Activated naive CD4-positive, alpha-beta T cell (primary cell): ENCODE results near the gene ZFP92.
A peak's percentile ranks its signal among the peaks of the same experiment; 100 is the strongest.
"Not testable (repeated sequence)": the region's sequence is repeated elsewhere in the genome, so short reads cannot be mapped to it uniquely, and the experiment has no call there.

ENCODE experiments used
- DNase-seq, 4 experiments: peaks; one replicate each; lab custom pipeline; 2025; lab: John Stamatoyannopoulos, UW

ZFP92 gene

DNA sequence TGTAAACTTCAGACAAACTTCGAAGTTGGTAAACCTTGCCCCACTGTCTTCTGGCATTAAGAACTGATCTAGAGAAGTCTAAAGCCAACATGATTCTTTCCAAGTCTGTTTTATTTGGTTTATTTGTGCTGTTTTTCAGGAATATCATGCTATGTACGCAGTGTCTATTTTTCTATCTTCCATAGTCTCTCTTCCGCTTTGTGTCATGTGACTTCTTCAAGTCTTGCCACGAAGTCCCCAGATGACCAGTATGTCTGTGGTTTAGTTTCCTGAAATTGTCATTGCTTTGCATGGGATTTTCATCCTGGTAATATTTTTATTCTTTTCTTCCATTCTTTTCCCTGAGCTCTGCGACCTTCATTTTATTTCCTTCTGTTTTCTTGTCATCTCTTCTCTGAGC lies 25.2 kb upstream of the ZFP92 start:
- no peak for DNase-seq

DNA sequence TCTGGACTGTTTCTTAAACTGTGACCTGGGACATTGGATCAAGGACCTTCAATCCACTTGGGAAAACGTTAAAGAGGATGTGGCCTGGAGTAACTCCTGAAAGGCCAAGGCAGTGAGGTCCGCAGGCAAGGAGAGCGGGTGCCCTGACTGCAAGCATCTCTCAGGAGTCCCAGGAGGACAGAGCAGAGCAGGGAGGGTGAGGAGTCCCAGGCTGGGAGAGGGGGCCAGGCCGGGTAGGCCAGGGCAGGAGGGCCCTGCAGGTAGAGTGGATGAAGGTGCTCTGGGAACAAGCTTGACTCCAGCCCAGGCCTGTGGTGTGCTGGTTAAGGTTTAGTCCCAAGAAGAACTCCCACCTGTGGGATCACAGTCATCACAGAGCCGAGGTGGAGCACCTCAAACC lies 23.9 kb upstream of the ZFP92 start:
- DNase-seq = no peak

DNA sequence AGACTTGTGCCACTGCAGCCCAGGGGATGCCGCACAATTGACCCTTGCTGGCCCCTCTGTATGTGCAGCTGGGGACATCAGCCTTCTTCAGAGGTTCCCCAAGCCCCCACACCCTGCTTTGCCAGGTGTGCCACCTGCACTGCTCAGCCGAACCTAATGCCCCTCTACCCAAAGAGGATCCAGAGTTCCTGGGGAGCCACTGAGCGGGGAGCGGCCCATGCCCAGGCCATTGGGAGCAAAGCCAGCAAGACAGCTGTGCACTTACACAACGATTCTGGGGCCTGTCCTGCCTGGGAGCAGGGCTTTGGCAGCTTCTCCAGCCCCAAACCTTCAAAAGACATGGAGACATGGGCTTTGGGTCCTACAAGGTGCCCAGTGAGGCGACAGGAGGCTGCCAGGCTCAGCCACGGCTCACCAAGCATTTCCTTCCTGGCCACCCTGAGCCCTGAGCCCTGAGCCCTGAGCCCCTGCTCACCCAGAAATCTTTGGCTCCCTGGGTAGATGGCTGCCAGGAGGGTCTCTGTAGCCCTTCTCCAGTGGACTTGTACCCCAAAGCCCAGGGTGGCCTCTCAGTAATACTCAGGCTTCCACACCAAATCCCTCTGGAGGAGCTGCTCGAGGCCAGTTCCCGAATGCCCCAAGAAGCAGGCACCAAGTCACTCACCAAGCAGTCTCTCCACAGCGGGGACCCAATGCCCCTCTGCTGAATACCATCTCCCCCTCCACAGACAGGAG lies 23.1 kb upstream of the ZFP92 start:
- no peak for DNase-seq

DNA sequence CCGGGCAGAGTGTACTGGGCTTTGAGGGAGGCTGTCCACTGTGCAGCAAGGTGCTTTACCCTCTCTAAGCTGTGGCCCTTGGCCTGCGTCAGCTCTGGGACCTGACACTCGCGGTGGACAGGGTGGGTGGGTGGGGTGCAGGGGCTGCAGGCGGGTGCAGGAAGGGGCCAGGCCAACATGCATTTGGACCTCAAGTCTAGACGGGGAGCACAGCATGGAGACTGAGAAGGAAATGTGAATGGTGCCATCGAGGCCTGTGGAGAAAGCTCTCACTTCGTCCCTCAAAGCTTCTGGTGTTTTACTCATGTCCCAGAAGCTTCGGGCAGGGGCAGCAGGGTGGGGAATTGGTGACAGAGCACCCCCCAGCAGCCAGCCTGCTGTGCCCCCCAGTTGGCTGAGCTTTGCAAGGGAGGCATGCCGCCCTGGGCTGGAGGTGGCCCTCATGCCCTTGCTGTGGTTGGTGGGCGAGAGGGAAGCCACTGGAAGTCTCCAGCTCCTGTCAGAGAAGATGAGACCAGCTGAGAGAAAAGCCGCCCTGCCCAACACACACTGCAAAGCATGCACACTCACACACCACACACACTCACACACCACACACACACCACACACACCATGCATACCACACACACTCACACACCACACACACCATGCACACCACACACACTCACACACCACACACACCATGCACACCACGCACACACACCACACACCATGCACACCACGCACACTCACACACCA lies 22.4 kb upstream of the ZFP92 start:
- no peak for DNase-seq

DNA sequence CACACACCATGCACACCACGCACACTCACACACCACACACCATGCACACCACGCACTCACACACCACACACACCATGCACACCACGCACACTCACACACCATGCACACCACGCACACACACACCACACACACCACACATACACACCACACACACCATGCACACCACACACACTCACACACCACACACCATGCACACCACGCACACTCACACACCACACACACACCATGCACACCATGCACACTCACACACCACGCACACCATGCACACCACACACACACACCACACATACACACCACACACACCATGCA lies 21.9 kb upstream of the ZFP92 start:
- not testable (repeated sequence) for DNase-seq

DNA sequence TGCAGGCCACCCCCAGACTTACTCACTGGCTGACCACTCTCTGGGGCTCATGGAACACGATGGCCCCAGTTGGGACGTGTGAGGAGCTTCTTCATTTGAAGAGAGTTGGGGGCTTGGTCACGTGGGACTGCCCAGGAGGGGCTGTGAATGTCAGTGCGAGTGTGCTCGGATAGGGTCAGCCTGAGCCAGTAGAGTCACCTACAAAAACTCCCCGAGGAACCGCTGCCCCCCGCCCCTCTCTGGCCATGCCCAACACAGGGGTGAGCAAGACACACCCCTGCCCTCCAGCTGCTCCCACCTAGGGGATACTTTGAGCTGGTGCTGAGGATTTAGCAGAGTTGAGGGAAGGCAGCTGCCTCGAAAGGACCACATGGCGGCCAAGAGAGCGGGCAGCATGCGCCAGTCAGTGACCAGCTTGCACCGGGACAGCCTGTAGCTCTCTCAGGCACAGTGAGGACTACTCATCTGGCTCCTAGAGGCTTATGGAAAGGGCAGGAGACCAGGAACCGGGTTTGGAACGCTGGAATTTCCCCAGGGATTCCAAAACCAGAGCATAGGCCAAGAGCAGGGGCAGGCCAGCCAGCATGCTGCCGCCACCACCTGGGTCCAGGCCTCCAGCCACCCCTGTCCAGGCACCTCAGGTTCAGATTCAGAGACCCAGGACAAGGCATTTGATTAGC lies 18.5 kb upstream of the ZFP92 start:
- DNase-seq = no peak

DNA sequence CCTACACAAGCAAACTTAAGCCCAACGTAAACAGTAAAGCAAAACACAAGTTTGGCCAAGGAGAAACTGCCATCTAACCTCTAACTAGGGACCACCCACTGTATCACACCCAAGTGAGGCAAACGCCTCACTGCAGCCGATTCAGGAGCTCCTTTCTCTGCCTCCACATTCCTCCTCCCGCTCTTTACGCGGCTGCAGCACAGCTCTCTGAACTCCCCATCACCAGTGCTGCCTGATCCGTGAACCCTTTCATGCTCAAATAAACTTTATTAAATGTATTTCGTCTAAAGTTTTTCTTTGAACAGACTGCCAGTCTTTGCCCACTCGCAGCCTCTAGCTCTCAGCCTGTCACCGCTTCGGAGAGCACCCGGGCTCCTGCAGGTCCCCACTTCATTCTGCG lies 16.7 kb upstream of the ZFP92 start:
- no peak for DNase-seq

DNA sequence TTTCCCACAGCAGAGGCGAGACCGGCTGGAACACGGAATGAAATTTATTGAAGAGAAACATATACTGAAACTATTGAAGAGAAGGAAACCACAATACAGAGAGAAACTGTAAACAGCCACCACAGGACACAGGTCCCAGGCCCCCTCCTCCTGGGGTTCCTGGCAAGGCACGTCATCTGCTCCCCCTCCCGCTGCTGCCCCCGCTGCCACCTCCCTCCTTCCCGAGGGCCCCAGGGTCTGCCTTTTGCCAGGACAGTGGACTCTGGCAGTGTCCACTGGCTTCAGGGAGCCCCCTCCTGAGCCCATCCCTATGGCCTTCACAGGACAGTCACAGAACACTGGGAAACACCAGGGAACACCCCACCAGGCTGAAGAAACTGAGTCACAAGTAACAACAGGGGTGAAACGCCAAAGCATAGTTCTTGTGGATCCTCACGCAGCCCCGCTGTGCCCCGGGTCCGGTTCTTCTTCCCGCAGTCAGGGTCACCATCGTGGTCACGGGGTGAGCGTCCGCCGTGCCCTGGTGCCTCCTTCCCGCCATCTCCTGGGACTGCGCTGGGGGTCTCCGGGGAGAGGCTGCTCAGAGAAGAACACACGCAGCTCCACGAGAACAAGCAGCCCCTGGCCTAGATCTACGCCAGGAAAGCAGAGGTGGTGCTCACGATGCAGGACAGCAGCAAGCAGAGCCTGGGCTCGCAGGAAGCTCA lies 15.5 kb upstream of the ZFP92 start:
- DNase-seq = no peak

DNA sequence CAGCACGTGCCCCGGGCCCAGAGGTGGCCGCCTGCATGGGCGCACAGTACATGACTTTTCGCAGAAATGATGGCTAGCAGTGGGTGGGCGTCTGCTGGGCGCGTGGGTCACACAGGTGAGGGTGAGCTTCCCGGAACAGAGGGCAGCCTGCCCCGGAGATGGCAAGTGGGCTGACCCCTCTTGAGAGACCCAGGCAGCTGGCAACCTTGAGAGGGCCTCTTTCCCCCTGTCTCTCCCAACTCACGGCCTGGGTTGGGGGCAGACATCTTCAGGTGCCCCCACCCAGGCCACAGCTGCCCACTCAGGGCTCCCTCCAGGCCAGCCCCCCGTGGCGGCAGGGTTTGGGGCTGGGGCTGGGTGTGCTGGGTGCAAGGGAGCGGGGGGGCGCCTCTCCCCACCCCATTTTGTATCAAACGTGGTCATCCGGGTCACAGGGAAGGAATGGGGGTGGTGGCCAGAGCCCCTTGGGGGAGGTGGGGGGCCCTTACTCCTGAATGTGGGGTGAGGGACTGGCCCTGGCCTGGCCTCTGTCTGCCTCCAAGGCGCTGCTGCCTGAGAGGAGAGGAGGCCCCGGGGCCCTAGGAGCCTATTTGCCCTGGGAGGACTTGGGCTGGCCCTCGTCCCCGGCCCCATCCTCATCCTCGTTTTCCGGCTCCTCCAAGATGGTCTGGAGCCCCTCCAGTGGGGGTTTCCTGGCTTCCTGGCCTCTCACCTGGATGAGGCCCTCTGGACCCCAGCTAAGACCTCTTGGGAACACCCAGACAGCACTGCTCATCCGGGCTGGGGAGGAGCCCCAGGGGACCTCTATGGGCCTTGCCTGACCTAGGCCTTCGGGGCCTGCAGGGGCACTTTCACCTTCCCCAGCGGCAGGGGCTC lies 14.7 kb upstream of the ZFP92 start:
- DNase-seq = no peak

DNA sequence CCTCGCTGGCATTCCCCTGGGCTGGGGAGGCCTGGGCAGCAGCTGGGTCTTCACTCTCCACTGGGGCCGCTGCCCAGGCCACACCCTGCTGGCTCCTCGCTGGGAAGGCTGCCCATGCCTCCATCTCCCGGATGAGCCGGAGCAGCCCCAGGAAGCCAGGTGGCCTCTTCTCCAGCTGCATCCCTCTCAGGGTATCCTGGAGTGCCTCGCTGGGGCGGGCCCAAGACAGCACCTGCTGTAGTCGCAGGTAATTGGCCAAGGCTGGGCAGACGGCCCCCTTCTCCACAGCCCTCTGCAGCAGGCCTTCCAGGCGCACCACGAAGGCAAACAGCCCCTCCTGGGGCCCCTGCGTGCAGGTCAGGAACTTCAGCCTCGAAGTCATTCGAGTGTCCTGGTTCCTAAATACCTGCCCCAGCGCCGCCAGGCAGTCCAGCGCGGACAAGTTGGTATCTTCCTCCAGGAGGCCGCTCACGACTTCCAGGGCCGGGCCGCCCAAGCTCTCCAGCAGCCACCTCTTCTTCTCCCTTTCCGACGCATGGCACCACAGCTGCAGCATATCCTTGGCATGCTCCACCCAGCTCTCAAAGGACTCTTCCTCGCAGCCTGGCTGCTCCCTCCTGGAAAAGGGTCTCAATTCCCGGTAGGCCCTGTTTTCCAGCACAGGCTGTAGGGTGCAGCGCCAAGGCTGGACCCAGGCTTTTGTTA lies 13.9 kb upstream of the ZFP92 start:
- no peak for DNase-seq

DNA sequence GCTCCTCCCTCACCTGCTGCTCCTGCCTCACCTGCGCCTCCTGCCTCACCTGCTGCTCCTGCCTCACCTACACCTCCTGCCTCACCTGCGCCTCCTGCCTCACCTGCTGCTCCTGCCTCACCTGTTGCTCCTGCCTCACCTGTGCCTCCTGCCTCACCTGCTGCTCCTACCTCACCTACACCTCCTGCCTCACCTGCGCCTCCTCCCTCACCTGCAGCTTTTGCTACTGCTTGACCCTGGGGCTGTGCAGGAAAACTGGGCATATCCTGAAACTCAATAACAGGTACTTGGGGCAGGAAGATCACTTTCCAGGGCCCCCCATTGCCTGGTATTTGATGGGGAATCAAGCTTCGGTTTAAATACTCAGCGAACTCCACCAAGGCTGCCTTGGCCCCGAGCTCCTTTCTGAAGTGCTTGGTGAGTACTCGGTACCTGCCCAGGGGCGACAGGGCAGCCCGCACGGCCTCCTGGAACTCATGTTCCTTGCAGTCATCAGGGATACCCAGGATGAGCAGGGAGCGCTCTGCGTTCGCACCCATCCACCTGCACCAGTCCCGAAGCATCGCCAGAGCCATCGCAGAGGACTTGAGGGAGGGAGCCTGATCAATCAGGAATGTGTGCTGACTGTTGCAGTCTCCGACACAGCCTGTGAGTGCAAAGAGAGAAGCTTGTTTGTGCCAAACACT lies 12.9 kb upstream of the ZFP92 start:
- DNase-seq = no peak

DNA sequence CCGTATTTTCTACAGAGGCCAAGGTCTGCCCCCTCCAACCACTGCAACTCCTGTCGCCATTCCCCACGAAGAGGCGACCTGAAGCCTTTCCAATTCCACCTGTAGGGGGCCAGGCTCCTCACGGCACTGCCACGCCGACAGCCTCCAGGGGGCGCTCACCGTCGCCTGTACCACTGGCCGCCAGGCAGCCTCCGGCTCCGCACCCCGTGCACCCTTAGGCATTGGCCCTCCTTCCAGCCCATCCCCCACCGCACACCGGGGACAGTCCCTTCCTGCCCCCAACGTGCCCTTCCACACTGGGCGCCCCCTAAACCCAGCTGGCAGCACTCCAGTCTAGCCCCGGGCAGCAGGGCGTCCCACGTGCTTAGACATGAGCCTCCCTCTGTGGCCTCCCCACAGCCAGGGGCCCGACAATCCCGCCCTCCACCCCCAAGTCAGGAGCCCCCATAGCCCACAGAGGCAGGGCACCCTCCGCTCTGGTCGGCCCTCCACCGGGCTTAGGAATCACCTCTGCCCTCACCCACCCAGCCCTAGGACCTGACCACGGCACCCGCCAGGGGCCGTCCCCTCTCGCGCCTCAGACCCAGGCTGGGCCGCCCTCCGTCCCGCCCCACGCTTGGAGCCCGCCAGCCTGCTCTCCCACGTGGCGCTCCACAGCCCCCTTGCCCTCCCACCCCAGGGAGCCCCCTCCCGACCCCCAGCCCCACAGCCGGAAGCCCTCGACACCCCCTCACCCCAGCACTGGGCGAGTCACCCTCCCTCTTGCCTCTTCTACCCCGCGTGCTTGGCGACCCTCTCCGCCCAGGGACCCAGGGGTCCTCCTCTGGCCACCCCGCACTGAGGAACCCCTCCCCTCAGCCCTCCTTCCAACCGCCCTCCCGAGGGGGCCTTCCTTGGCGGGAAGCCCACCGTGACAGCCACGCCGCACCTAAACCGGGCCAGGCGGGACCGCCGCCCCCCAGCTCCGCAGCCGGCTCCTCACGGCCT lies 10.8 kb upstream of the ZFP92 start:
- DNase-seq = peak in 1 of 4 experiments; percentile 31

DNA sequence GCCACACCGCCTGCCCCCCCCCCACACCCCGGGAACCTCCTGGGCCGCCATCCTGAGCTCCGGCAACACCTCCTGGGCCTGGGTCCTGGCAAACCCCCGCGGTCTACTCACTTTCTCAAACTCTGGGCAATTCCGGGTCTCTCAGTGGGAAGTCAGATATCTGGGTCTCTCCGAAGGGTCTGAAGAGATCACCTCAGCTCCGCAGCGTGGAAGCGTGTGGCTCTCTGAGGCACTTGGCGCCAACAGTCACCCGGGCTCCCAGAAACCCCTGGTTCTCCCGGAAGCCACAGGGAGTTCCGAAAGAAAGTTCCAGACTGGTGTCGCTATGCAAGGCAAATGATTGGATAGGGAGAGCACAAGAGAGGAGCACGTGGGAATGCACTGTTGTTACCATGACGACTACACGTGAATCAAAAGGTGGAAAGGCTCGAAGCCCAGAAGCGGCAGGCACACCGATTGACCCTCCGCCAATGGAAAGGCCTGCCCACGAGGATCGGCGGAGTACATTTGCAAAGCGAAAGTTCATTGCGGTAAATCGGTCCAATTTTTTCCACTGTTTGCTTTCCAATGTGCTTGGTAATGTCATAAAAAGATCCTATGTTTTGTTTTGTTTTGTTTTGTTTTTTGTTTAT lies 10.0 kb upstream of the ZFP92 start, which contains the start of gene PNMA6E:
Gene PNMA6E, minus strand, starts transcription at position 218 of the 632 bp plus-strand sequence. CDS start 2,501 bp downstream, outside the sequence.
- no peak for DNase-seq

DNA sequence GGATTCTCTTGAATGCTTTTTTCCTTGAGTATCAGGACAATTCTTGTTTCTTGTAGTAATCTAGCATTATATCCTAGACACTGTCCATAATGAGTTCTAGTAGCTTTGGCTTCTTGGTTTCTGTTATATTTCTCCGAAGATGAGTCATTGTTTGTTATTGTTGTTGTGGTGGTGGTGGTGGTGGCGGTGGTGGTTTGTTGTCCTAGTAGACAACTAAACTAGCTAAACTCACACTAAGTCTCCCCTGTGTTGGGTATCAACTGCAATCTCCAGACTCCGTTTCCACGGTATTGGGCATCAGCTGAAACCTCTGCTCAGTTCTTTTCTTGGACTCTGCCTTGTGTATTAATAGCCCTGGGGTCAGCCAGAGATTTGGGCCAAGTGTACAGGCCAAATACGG lies 6.9 kb upstream of the ZFP92 start:
- not testable (repeated sequence) for DNase-seq

DNA sequence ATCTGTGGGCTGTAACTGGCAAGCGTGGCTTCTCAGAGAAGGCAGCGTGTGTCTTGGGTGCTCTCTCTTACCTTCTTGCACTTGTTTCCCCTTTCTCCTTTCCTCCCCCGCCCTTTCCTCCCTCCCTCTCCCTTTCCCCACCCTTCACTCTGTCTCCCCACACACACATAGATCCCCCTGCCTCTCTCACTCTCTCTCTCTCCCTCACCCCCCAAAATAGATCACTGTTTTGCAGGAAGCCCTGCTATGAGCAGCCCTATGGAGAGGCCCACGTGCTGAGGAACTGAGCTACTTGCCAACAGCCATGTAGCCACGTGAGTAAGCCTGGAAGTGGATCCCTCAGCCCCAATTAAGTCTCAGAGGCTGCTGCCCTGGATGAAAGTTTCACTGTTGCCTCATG lies 5.8 kb upstream of the ZFP92 start:
- no peak for DNase-seq

DNA sequence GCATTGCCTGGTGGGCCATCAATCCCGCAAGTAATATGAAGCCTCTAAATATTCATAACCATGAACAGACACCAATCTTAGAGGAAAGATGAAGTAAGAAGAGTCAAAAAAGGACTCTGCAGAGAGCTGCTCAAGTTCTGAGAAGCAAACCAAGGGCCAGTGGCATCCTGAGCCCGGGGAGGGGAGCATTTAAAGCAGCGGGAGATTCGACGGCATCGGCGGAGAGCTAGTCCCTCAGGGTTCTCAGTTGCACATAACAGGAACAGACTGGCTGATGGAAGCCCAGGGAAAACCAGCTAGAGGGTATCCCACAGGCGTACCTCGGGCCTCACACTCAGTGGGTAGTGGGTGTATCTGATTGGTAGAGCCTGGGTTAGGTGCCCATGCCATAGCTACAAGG lies 5.3 kb upstream of the ZFP92 start:
- DNase-seq = no peak

DNA sequence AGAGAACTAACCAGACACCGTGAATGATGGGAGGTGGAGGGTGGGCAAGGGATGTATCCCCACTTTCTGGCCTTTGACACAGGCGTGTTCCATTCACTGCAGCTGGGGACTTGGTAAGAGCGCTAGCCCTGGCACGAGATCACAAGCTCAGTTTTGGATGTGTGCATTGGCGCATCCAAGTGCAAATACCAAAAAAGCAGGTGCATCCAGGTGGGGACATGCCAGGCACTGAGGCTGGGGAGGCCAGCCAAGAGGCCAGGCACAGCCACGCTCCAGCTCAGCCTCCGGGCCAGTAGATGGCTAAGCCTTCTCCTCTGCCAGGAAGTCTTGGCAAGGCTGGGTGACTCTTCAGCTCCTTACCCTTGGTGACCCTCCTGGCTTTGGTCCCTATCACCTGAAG lies 4.4 kb upstream of the ZFP92 start:
- DNase-seq = no peak

DNA sequence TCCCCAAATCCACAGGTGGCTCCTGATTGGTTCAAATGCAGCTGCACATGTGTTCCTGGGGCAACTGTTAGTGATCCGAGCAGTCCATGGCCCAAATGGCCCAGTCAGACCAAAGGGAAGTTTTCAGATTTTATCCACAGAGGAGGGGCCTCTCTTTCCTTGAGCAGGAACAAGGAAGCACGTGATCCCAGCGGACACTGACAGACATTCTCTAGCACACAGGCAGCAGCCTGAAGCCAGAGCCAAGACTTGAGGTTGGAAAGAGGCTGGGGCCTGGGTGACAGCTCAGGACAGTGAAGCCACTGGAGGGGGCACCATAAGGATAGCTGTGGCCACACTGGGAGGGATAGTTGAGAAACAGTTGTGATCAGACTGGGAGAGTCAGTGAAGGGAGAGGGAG lies 3.5 kb upstream of the ZFP92 start:
- no peak for DNase-seq
